Mononuclear cell (primary cell): ENCODE data around the gene PAFAH2. TPM values are rescaled to one million over a fixed set of nuclear protein-coding genes. Genes with fewer than 3 reads are reported as not detected.
"Not testable (repeated sequence)": the region's sequence is repeated elsewhere in the genome, so short reads cannot be mapped to it uniquely, and the experiment has no call there.

Experiments
- H3K27me3 ChIP-seq: 2 replicates; pipeline ENCODE4 v1.6.0; 2011; ENCODE audit warnings: low read length, control low read depth; ENCODE audit not compliant: insufficient read depth
- H3K4me1 ChIP-seq: 2 replicates; pipeline ENCODE4 v1.5.1; 2011; ENCODE audit warnings: mild to moderate bottlenecking, low read length, control low read depth; ENCODE audit not compliant: insufficient read depth
- H3K4me3 ChIP-seq: 2 replicates; pipeline ENCODE4 v1.5.1; 2011; ENCODE audit warnings: mild to moderate bottlenecking, low read length, moderate library complexity
- H3K9me3 ChIP-seq: 2 replicates; pipeline ENCODE4 v1.5.1; 2011; ENCODE audit warnings: low read depth, mild to moderate bottlenecking, control low read depth, low read length
- total RNA-seq: library from RNA; depleted of rRNA; stranded (reverse); fragments of >200 nt; gene quantifications from one replicate; pipeline ENCODE4 v1.2.3, GENCODE V29; 2012

Gene PAFAH2
- total RNA-seq, 1 donor: 5.8 TPM

DNA sequence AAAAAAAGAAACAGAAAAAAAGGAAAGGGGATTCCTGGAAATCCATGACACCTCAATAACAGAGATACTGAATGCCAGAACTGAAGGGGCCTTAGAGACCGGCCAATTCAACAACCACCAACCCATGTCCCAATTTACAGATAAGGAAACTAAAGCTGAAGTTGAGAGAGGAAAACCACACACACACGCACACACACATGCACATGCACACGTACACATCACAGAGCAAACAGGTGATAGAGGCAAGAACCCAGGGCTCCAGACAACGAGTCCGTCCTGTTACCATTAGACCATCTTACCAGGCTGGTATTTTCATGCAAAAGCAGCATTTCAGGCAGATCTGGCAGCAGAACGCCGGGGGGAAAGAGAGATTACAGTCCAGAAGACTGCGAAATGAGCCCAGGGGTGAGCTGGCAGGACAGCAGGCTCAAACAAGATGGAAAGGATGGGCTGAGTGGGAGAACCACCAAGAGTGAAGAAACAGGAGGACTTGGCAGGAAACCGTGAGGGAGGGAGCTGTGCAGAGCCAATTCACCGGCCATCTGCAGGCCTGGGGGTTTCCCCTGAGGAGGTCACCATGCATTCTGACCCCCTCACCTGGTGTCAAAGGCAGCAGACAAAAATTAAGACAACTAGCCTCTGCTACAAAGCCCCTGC, 43.5 kb downstream of the PAFAH2 start:
- Histone ChIP-seq H3K27me3 (no peaks in the 10 kb centered on the region), H3K4me3 (no peak overlapping the region), H3K9me3 (no peaks in the 10 kb centered on the region), H3K4me1 (no peaks in the 10 kb centered on the region)

DNA sequence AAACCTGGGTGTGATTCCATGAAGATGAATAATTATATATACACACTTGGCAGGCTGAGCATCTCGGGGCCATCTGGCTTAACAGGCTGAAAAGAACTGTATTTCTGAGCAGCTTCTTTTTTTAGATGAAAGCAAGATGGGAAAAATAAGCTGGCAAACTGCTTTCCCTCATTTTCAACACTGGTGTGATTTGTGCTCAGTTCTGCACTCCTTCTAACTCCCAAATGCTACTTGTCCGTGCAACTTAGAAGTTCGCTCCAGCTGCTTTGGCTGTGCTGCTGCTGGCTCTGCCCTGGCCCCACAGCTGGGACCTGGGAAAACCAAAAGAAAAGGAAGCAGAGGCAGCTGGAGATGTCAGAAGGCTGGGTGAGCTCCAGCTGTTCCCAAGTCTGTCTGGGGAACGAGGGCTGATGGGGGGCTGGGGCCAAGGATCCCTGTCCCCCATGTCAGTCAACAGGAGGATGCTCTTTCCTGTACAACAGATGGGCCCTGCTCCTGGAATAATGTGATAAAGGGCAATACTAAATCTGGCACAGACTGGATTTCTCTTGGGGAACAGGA, 44.9 kb downstream of the PAFAH2 start:
- Histone ChIP-seq H3K9me3 (no peaks in the 10 kb centered on the region), H3K27me3 (no peaks in the 10 kb centered on the region), H3K4me3 (no peak overlapping the region), H3K4me1 (no peaks in the 10 kb centered on the region)

DNA sequence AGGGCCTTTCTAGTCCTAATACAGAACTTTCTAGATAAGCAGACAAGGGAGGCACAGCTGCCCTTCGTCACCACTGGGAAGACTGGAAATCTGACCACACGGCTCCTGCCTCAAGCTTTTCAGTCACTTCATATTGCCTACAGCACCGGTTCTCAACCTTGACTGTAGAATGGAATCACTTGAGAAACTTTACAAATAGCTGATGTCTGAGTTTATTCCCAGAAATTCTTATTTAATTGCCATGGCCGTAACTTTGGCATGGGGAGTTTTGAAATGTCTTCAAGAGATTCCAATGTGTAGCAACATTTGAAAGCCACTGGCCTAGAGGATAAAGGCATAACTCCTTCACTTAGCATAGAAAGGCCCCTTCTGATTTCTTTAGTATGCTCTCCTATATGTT, 49.2 kb downstream of the PAFAH2 start:
- H3K4me3 ChIP-seq: no peak overlapping the region
- H3K9me3 ChIP-seq: no peaks in the 10 kb centered on the region
- no peaks in the 10 kb centered on the region for H3K4me1 ChIP-seq
- H3K27me3 ChIP-seq: no peaks in the 10 kb centered on the region

DNA sequence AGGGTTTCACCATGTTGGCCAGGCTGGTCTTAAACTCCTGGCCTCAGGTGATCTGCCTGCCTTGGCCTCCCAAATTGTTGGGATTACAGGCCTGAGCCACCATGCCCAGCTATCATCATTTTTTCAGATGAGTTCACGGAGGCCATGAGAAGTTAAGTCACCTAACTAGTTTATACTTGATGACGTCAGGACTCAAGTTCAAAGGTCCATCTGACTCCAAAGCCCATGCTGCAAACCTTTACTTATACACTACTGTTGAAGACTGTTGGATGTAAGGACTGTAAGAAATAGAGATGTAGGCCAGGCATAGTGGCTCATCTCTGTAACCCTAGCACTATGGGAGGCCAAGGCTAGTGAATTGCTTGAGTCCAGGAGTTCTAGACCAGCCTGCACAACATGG, 50.8 kb downstream of the PAFAH2 start:
- no peaks in the 10 kb centered on the region for H3K9me3 ChIP-seq
- H3K4me1 ChIP-seq: no peaks in the 10 kb centered on the region
- no peak overlapping the region for H3K4me3 ChIP-seq
- no peaks in the 10 kb centered on the region for H3K27me3 ChIP-seq

DNA sequence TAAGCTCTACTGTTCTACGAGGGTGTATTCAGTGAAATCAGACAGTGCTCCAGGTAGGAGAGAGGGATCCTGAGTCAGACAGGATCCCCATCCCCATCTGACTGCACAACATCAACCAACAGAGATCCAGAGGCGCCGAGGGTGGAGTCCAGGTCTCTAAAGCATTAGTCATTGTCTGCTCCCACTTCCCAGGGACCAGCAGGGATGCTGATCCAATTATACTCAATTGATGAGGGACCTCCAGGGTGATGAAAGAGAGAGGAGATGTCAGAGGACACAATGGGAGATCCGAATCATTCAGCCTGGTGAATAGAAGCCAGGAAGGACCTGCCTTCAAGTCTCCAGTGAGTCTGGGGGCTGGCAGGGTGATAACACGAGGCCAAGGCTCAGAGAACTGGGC, 52.1 kb downstream of the PAFAH2 start:
- Histone ChIP-seq H3K4me3 (no peak overlapping the region), H3K9me3 (no peaks in the 10 kb centered on the region), H3K27me3 (no peaks in the 10 kb centered on the region), H3K4me1 (no peaks in the 10 kb centered on the region)

DNA sequence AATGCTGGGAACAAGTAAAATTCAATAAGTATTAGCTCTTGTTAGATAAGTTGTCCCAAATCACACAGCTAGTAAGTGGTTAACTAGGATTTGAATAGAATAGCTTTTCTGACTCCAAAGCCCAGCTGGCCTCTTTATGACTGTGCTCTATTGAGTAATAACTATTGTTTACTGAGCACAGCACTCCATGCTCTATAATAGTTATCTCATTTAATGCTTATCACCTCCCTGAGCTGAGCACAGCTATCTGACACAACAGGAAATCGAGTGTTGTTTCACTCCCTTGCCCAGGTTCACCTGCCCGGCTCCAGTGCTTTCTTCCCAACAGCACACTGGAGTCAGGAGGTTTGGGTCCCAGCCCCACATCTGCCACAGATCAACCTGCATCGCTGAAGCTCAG, 52.9 kb downstream of the PAFAH2 start:
- no peaks in the 10 kb centered on the region for H3K4me1 ChIP-seq
- H3K4me3 ChIP-seq: no peak overlapping the region
- no peaks in the 10 kb centered on the region for H3K9me3 ChIP-seq
- H3K27me3 ChIP-seq: no peaks in the 10 kb centered on the region

DNA sequence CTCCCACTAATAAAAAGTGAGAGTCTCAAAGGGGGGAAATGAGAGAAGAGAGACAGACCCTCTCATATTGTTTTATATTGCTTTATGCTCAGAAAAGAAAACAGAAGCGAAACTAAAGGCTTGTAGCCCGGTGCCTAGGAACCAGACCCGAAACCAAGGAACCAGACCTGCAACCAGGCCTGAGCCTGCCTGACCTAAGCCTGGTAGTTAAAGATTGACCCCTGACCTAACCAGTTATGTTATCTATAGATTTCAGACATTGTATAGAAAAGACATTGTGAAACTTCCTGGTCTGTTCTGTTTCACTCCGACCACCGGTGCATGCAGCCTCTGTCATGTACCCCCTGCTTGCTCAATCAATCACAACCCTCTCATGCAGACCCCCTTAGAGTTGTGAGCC, 54.4 kb downstream of the PAFAH2 start:
- not testable (repeated sequence) for H3K4me1 ChIP-seq, H3K27me3 ChIP-seq, H3K9me3 ChIP-seq, H3K4me3 ChIP-seq

DNA sequence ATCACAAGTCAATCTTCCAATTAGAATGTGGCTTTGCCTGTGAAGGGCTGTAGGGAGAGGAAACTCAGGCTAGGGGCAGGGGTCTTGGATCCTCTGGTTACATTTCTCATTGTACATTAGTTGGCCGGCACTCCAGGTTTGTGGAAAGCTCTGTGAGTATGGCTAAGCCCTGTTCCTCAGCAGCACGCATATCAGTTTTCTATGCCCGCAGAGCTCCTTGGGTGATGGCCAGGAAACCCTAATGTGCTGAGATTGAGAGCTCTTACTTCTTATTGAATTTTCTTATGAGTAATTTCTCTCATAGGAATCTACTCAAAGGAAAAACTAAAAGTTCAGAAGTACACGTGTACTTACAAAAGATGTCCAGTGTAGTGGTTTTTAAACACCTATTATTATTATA, 60.9 kb downstream of the PAFAH2 start:
- no peaks in the 10 kb centered on the region for H3K9me3 ChIP-seq
- no peaks in the 10 kb centered on the region for H3K27me3 ChIP-seq
- H3K4me1 ChIP-seq: peaks cover under 1% of the 10 kb centered on the region
- H3K4me3 ChIP-seq: no peak overlapping the region

DNA sequence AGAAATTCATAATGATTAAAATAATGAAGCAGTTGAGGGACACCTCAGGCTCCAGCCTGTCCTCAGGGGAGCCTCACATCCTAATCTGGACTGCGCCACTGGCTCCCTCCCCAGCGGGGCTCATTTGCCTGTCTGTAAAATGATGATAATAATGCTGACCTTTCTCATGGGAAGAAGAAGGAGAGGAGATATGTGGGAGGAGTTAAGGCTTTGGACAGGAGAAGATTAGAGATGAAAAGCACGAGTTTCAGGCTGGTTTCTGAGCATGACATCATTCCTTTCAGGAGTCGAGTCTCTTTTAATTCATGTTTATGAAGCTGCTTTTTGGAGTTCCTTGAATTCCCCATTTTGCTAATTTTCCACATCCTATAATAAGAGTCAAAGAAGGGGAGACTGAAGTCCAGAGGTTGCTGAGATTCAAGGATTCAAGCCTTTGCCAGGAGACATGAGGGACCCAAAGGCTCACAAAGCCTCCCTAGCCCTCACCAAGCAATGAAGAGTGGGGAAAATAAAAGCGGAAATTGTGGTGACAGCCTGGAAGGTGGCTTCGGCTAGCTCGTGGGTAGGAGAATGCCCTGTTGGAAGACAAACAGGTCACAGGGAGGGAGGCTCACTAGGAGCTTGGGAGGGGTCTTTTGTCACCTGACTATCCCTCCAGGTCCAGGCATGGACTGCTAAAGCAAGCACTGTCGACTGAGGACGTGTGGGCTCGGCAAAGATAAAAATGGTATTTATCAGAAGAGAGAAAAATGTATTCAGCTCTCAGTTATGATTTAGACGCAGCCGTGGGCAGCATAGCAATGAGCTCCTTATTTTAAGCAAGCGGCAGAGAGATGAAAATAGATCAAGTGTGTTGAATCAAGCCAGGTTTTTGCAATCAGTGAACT, 64.1 kb downstream of the PAFAH2 start:
- Histone ChIP-seq H3K4me3 (no peak overlapping the region), H3K9me3 (no peaks in the 10 kb centered on the region), H3K4me1 (peaks cover 11% of the 10 kb centered on the region), H3K27me3 (no peaks in the 10 kb centered on the region)

DNA sequence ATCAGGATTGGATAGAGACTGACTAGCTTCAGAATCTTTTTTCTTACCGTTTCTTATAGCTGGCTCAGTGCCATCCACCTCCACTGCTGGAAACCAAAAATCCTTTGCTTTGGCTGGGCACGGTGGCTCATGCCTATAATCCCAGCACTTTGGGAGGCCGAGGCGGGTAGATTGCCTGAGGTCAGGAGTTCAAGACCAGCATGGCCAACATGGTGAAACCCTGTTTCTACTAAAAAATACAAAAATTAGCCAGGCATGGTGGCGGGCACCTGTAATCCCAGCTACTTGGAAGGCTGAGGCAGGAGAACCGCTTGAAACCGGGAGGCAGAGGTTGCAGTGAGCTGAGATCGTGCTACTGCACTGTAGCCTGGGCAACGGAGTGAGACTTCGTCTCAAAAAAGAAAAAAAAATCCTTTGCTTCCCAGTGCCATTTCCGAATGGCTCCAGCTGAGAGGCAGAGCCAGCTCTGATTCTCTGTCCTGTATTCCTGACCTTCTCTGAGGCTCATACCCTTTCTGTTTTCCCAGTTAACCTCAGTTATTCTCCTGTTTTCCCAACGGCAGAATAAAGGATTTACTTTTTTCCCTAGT, 65.0 kb downstream of the PAFAH2 start:
- not testable (repeated sequence) for H3K9me3 ChIP-seq, H3K4me3 ChIP-seq, H3K27me3 ChIP-seq

DNA sequence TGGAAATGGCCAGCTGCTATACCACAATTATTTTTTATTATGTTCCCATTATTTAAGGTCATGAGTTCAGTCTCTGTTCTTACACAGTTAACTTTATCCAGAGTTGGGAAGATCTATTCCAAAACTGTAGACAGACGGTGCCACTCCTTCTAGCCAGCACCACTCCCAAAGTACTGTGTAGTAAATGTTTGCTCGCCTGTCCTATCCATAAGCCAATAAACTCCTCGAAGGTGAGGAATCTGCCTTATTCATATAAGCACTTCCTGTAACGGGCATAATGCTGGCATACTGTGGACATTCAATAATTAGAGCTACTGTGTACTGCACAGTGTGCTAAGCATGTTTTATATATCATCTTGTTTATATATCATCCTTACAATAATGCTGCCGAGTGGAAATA, 65.5 kb downstream of the PAFAH2 start:
- H3K9me3 ChIP-seq: no peaks in the 10 kb centered on the region
- H3K27me3 ChIP-seq: no peaks in the 10 kb centered on the region
- peaks cover 11% of the 10 kb centered on the region for H3K4me1 ChIP-seq
- H3K4me3 ChIP-seq: no peak overlapping the region

More for the DNA sequence above, 65.0 kb downstream of the PAFAH2 start:
- H3K4me1 ChIP-seq: peaks cover 11% of the 10 kb centered on the region

DNA sequence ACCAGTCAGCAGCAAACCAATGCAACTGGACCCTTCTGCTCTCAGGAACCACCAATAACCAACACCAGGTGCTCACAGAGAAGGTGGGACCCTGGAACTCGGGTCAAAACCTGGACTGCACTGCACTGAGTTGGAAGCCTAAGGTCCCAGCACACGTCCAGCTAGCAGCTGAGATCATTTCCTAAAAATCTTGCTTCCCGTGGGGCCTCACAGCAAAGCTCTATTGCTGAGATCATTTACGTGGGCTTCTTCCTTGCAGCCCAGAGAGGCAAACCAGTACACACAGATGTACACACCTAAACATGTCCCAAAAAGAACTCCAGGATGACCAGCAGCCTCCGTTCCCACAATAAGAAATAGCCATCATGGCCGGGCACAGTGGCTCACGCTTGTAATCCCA, 68.8 kb downstream of the PAFAH2 start:
- Histone ChIP-seq H3K4me1 (peaks cover 11% of the 10 kb centered on the region), H3K27me3 (no peaks in the 10 kb centered on the region), H3K4me3 (no peak overlapping the region), H3K9me3 (no peaks in the 10 kb centered on the region)

DNA sequence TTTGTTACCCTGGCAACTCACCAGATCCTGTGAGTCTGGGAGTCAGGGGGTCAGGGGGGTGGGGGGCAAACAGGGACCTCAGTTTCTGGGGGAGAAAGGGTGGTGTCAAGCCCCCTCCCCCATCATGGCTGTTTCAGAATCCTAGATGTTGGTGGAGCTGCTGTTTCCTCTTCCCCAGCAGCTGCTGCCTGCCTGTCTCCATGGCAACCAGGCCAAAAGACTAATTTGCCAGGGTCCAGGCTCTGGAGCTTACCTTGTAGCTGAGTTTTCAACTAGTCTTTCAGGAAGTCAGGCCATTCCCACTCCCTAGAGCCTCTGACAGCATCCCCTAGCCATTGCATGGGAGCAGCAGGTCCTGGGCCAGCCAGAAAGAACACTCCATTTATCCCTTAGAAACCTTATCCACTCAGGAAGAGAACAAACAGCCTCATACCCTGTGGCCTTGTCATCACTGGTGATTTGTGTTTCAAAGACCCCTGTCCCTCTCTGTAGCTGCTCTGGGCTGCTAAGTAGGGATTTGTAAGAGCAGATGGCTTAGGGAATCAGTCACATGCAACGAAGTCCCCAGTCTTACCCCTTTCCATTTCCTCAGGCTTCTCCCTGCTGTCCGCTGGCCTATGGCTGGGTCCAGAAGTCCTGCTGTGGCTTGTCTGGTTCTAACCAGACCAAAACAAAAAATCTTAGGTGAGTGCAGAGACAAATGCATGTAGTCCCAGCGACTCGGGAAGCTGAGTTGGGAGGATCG, 70.2 kb downstream of the PAFAH2 start:
- no peak overlapping the region for H3K4me3 ChIP-seq
- no peaks in the 10 kb centered on the region for H3K9me3 ChIP-seq
- peaks cover 23% of the 10 kb centered on the region for H3K4me1 ChIP-seq
- H3K27me3 ChIP-seq: peaks cover under 1% of the 10 kb centered on the region

DNA sequence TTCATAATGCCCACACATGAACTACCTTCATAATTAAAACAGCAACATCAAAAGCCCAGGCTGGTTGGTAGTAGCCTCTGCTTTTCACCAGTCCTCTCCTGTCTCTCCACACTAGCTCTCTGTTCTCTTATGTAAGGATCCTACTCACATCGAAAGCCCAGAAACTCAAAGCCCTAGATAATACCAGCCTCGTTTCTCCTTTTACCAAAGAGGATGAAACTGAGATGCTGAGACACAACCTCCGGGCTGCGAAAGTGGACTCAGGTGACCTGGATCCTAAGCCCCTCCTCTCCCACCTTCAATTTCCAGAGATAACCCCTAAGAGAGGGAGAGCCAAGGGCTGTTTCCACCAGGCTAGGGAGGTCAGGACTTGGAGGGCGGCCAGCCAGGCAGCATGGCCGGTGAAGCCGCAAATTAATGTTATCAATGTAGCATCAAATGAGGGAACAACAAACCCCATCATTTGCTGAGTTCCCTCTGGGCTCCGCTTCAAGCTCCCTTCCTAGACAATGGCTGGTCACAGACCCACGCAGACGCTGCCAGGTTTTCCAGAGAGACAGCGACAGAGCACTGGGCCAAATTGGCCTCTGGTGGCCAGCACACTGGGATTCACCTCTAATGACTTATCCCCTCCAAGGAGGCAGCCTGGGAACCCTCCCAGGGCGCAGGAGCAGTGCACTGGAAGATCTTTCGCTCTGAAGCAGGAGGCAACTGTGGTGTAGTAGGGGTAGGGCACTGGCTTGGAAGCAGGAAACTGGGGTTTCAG, 70.9 kb downstream of the PAFAH2 start:
- no peak overlapping the region for H3K4me3 ChIP-seq
- peaks cover 30% of the 10 kb centered on the region for H3K4me1 ChIP-seq
- H3K27me3 ChIP-seq: peaks cover 3% of the 10 kb centered on the region
- no peaks in the 10 kb centered on the region for H3K9me3 ChIP-seq
